K562 (cell line): Measurements from ENCODE around the gene TNFRSF18. TPM values are rescaled to one million over a fixed set of nuclear protein-coding genes. Genes with fewer than 3 reads are reported as not detected.

Experiments
- ATAC-seq: fragments of 200-7000 bp; cut with Tn5 transposase; 3 replicates; pipeline ENCODE4 v1.9.1; 2020; ENCODE audit warnings: moderate library complexity
- BruUV-seq: library from RNA; stranded (reverse); fragments of 400-500 nt; replicated peaks from 2 replicates; lab custom pipeline; 2021; lab: Mats Ljungman, UMichigan
- CTCF ChIA-PET: fragments of 300-600 bp; formaldehyde crosslinking; extraction: SDS; loops from one replicate; lab custom pipeline; 2021; ENCODE audit warnings: low intra/inter-chr PET ratio; lab: Yijun Ruan, JAX
- POLR2A ChIA-PET: fragments of 300-600, 350-650 bp; sonication (Branson Sonifier 250); formaldehyde crosslinking; extraction: SDS; loops from one replicate; lab custom pipeline; 2021; ENCODE audit warnings: antibody characterized with exemption, inconsistent platforms; lab: Yijun Ruan, JAX
- DNase-seq, 4 experiments: peaks; one replicate each; pipeline versions ENCODE4 v3.0.0 to v3.0.0-alpha.2; 2011 to 2018; ENCODE audit warnings: low spot score in 3 of 4, mixed read lengths in 3 of 4; ENCODE audit errors: extremely low read depth in 1 of 4
- FAIRE-seq: peaks from 2 replicates; lab custom pipeline; 2011; peaks lifted over from hg19 to GRCh38; lab: Jason Lieb, UNC
- H2AFZ ChIP-seq: 2 replicates; pipeline ENCODE4 v1.6.0; 2011; ENCODE audit warnings: low read depth, low read length, control low read depth, inconsistent platforms
- H3K27ac ChIP-seq: fragments of 200-600 bp; 3 replicates; pipeline ENCODE4 v1.8.0; 2011; ENCODE audit warnings: low read depth, mild to moderate bottlenecking, control low read depth, inconsistent platforms, low read length, moderate library complexity, mixed read lengths; ENCODE audit errors: extremely low read depth
- H3K27me3 ChIP-seq, 2 experiments: fragments of 300-600 bp in 1 of 2; 2 replicates in 1 of 2; 3 replicates in 1 of 2; pipeline versions ENCODE4 v1.6.0 to v1.8.0; 2011; ENCODE audit warnings: inconsistent platforms in 2 of 2, low read length in 2 of 2, mild to moderate bottlenecking in 1 of 2, mixed read lengths in 1 of 2, moderate library complexity in 1 of 2; ENCODE audit not compliant: control insufficient read depth in 2 of 2, insufficient read depth in 2 of 2
- H3K36me3 ChIP-seq: fragments of 300-600 bp; 3 replicates; pipeline ENCODE4 v1.8.0; 2011; ENCODE audit warnings: mild to moderate bottlenecking, low read length, inconsistent platforms; ENCODE audit not compliant: control insufficient read depth, insufficient read depth
- H3K4me1 ChIP-seq, 2 experiments: fragments of 200-600 bp in 1 of 2; replicated peaks in 1 of 2; 2 replicates in 1 of 2; 3 replicates in 1 of 2; pipeline versions ENCODE4 v1.5.1 to v1.8.0; 2011; ENCODE audit warnings: inconsistent platforms in 2 of 2, low read length in 2 of 2, mild to moderate bottlenecking in 1 of 2, mixed read lengths in 1 of 2, moderate library complexity in 1 of 2; ENCODE audit not compliant: control insufficient read depth in 2 of 2, insufficient read depth in 2 of 2
- H3K4me2 ChIP-seq: 2 replicates; pipeline ENCODE4 v1.6.1; 2011; ENCODE audit warnings: low read length, control low read depth, inconsistent platforms, mixed read lengths; ENCODE audit not compliant: insufficient read depth
- H3K4me3 ChIP-seq: fragments of 200-600 bp; sonication (generic), shearing (Covaris generic); 2 replicates; pipeline ENCODE4 v1.5.1; 2016; ENCODE audit warnings: control low read depth, inconsistent platforms
- H3K79me2 ChIP-seq: fragments of 200-600 bp; 3 replicates; pipeline ENCODE4 v1.8.0; 2011; ENCODE audit warnings: low read length, inconsistent platforms; ENCODE audit not compliant: control insufficient read depth, insufficient read depth
- H3K9ac ChIP-seq, 2 experiments: 2 replicates each; pipeline versions ENCODE4 v1.6.0 to v1.6.1; 2011; ENCODE audit warnings: low read depth in 2 of 2, low read length in 2 of 2, control low read depth in 1 of 2, inconsistent platforms in 1 of 2, mild to moderate bottlenecking in 1 of 2, mixed read lengths in 1 of 2; ENCODE audit not compliant: insufficient read depth in 1 of 2
- H3K9me1 ChIP-seq: one replicate; pipeline ENCODE4 v1.6.0; 2011; ENCODE audit warnings: inconsistent platforms, mild to moderate bottlenecking, low read length, moderate library complexity; ENCODE audit not compliant: control insufficient read depth, insufficient read depth
- H3K9me3 ChIP-seq: replicated peaks from 2 replicates; pipeline ENCODE4 v1.5.1; 2011; ENCODE audit warnings: low read depth, low read length, inconsistent platforms; ENCODE audit not compliant: control insufficient read depth, insufficient read depth
- H4K20me1 ChIP-seq: replicated peaks from 2 replicates; pipeline ENCODE4 v1.6.1; 2011; ENCODE audit warnings: low read length, inconsistent platforms, mixed read lengths; ENCODE audit not compliant: control insufficient read depth, insufficient read depth
- BHLHE40 ChIP-seq: IDR thresholded peaks from 2 replicates; pipeline ENCODE4 v1.6.1; 2011; ENCODE audit warnings: low read length, improper control_type of control experiment
- PPARD ChIP-seq: fragments of 250-450 bp; sonication (Bioruptor Pico); IDR thresholded peaks from 2 replicates; pipeline ENCODE4 v1.8.0; 2022; ENCODE audit warnings: inconsistent platforms, mild to moderate bottlenecking, moderate library complexity
- STAG1 ChIP-seq: sonication (generic); formaldehyde crosslinking; IDR thresholded peaks from 2 replicates; pipeline ENCODE4 v1.5.0; 2020; ENCODE audit warnings: missing genetic modification reagents, borderline replicate concordance
- WGBS: fragments of 100-300 bp; shearing (Covaris generic); methylation state at CpG from one replicate; pipeline ENCODE4 v1.1.6; 2016; ENCODE audit warnings: low coverage, mixed read lengths; ENCODE audit not compliant: insufficient coverage; ENCODE audit errors: missing lambda C conversion rate; 5-methylcytosine and 5-hydroxymethylcytosine counted together
- in situ Hi-C: fragments of 300-500 bp; cut with MboI; formaldehyde crosslinking; loops from 4 replicates; pipeline ENCODE4 v1.15.0; 2018; ENCODE audit warnings: inconsistent platforms, mixed read lengths
- intact Hi-C: fragments of 100-400 bp; cut with micrococcal nuclease; formaldehyde crosslinking; loops from 2 replicates; pipeline ENCODE4 v1.14.2; 2022
- polyA plus RNA-seq, 8 experiments: library from polyadenylated mRNA; depleted of rRNA in 4 of 8; stranded (reverse) in 5 of 8; unstranded in 3 of 8; fragments of >200 nt; fragmentation: Nextera tagmentation in 2 of 8; fragmentation: Illumina TruSeq in 1 of 8; extraction: Ambion mirVana in 2 of 8; extraction: Trizol in 1 of 8; gene quantifications; 2 replicates each; pipeline versions ENCODE4 v1.2.1 to v1.2.3, GENCODE V29; 2011 to 2014; ENCODE audit warnings: inconsistent platforms in 1 of 8, missing spikeins in 1 of 8
- total RNA-seq, 7 experiments: library from RNA; depleted of rRNA in 6 of 7; stranded (reverse); fragments of >200 nt in 6 of 7; fragmentation: Illumina TruSeq in 2 of 7; extraction: Trizol in 2 of 7; gene quantifications; 2 replicates each; pipeline versions ENCODE4 v1.2.1 to v1.2.3, GENCODE V29; 2011 to 2021; ENCODE audit warnings: low replicate concordance in 1 of 7

Gene TNFRSF18
- total and polyA plus RNA-seq, 9 of the 15 experiments (the other 6 are each of a cell fraction or from before 2014, with no cell fraction given) = 0.24 to 0.27 TPM; not detected in 7

GRCh38 chr1:1162597-1163537 lies 43.5 kb downstream of the TNFRSF18 start:
- Histone ChIP-seq H3K27ac (no peak overlapping the region), H3K27me3 (peaks cover 51 to 58% of the 10 kb centered on the region in 2 experiments), H3K9me3 (no peaks in the 10 kb centered on the region), H3K36me3 (no peaks in the 10 kb centered on the region), H3K4me3 (no peak overlapping the region), H4K20me1 (no peaks in the 10 kb centered on the region; the same call in 1 of the 2 replicates), H3K4me2 (no peak overlapping the region), H3K9me1 (no peaks in the 10 kb centered on the region), H3K79me2 (no peaks in the 10 kb centered on the region), H3K4me1 (peaks cover 9 to 87% of the 10 kb centered on the region in 2 experiments; a peak in 4 of 5 replicates), H3K9ac (no peak overlapping the region), H2AFZ (no peak overlapping the region)
- in situ Hi-C loops = no loop called here
- BruUV-seq = no TSS peak
- ATAC-seq = no peak
- WGBS = 33% methylated on average over 64 of the region's 73 CpGs
- intact Hi-C loops = no loop called here
- no peak for FAIRE-seq
- ChIA-PET CTCF (no interaction called here), POLR2A (interaction anchor here (0.7 kb wide), 1 partner anchor 15 kb away, joined by 3 read pairs; no protein-coding TSS in a partner anchor)
- DNase-seq = no peak
- TF ChIP-seq STAG1 = 0 out of 2 replicates have a peak, but pooled peaks have one; percentile 9
- TF ChIP-seq PPARD (CRISPR knock-in tag) = no peak

- H3K27ac ChIP-seq = no peak overlapping the region
- no peaks in the 10 kb centered on the region; the same call in 1 of the 2 replicates for H4K20me1 ChIP-seq
- BruUV-seq = no TSS peak
- no peak for DNase-seq
- no peak overlapping the region for H3K4me3 ChIP-seq
- no peaks in the 10 kb centered on the region for H3K79me2 ChIP-seq
- H3K9ac ChIP-seq = no peak overlapping the region; a peak in 1 of 4 replicates
- peaks cover 15 to 85% of the 10 kb centered on the region in 2 experiments; a peak in 4 of 5 replicates for H3K4me1 ChIP-seq
- POLR2A ChIA-PET = interaction anchor here (1.1 kb wide), 1 partner anchor 17 kb away, joined by 3 read pairs; no protein-coding TSS in a partner anchor
- no peak for TF ChIP-seq BHLHE40
- CTCF ChIA-PET = no interaction called here
- H2AFZ ChIP-seq = no peak overlapping the region
- FAIRE-seq = no peak
- H3K9me1 ChIP-seq = no peaks in the 10 kb centered on the region
- in situ Hi-C loops (no loop called here), intact Hi-C loops (no loop called here)
- no peak overlapping the region for H3K4me2 ChIP-seq
- no peaks in the 10 kb centered on the region for H3K36me3 ChIP-seq
- peaks cover 40 to 46% of the 10 kb centered on the region in 2 experiments for H3K27me3 ChIP-seq
- ATAC-seq = no peak
- no peaks in the 10 kb centered on the region for H3K9me3 ChIP-seq
- WGBS = 8% methylated on average over 12 of the region's 17 CpGs
These were observed 44.7 kb downstream of the TNFRSF18 start for GRCh38 chr1:1161683-1162079.
